ENCODE data around the gene KDM4B.

Gene KDM4B

DNA sequence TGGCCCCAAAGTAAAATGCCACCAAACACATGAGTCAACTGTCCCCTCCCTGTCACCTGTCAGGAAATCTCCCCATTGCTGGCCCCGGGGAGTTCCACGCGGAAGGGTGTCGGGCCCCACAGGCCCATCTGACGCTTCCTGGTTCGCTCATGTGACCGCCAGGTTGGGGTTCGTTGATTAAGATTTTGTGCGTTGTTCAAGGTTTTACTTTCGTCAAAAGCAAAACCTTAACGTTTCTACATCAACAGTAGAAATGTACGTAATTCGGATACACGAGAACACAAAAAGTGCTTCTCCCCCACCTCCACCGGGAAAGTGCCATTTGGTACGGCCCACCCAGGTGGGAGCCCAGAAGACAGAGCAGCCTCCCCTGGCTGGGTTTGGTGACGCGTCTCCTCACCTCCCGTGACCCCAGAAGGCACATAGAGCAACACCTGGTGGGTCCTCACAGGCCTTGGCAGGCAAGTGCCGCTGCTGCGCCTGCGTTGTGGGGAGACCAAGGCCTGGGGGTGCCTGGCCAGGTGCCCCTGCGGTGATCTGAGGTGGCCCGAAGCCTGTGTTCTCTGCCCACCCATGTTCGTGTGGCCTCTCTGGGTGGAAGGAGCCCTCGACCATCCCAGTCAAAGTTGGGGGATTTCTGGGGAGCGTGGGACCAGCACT, 161.6 kb downstream of the KDM4B start:
- DNase-seq (ENCODE audit: low read depth): no peak
- TF ChIP-seq, protein P1, sequence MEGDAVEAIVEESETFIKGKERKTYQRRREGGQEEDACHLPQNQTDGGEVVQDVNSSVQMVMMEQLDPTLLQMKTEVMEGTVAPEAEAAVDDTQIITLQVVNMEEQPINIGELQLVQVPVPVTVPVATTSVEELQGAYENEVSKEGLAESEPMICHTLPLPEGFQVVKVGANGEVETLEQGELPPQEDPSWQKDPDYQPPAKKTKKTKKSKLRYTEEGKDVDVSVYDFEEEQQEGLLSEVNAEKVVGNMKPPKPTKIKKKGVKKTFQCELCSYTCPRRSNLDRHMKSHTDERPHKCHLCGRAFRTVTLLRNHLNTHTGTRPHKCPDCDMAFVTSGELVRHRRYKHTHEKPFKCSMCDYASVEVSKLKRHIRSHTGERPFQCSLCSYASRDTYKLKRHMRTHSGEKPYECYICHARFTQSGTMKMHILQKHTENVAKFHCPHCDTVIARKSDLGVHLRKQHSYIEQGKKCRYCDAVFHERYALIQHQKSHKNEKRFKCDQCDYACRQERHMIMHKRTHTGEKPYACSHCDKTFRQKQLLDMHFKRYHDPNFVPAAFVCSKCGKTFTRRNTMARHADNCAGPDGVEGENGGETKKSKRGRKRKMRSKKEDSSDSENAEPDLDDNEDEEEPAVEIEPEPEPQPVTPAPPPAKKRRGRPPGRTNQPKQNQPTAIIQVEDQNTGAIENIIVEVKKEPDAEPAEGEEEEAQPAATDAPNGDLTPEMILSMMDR (conservative IDR thresholded peaks at IDR 0.05; ENCODE audit: low read depth, low read length): no peak
- no peak overlapping the region for H3K4me3 ChIP-seq (ENCODE audit: low read length)

DNA sequence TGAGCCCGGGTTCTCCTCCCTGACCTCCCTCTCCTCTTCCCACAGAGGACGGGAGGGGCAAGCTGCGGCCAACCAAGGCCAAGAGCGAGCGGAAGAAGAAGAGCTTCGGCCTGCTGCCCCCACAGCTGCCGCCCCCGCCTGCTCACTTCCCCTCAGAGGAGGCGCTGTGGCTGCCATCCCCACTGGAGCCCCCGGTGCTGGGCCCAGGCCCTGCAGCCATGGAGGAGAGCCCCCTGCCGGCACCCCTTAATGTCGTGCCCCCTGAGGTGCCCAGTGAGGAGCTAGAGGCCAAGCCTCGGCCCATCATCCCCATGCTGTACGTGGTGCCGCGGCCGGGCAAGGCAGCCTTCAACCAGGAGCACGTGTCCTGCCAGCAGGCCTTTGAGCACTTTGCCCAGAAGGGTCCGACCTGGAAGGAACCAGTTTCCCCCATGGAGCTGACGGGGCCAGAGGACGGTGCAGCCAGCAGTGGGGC, 162.2 kb downstream of the KDM4B start:
- DNase-seq (ENCODE audit: low read depth): no peak
- TF ChIP-seq, protein P1 (conservative IDR thresholded peaks at IDR 0.05; ENCODE audit: low read depth, low read length): no peak
- no peak overlapping the region for H3K4me3 ChIP-seq (ENCODE audit: low read length)

DNA sequence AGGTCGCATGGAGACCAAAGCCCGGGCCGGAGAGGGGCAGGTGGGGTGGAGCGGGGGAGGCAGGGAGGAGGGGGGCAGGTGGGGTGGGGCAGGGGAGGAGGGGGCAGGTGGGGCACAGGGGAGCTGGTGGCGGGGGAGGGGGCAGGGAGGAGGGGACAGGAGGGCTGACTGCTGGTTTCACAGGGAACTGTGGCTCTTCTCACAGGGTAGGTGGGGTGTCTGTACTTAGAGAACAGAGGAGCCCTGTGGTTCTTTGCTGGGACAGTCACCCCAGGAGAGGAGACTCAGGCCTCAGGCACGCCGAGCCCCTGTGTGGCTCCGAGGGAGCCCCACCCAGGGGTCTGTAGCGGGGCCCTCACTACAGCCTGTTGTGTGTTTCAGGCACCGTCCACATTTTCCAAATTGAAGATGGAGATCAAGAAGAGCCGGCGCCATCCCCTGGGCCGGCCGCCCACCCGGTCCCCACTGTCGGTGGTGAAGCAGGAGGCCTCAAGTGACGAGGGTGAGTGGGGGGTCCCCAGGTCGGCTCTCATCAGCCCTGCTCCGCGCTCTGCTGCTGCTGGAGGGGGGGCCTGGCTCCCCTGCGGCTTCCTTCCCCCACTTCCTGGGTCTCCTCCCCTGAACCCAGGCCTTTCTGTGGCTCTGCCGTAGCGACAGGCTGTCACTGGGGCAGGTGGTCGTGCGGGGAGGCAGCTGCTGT, 162.7 kb downstream of the KDM4B start:
- TF ChIP-seq, protein P1 (conservative IDR thresholded peaks at IDR 0.05; ENCODE audit: low read depth, low read length): no peak
- H3K4me3 ChIP-seq (ENCODE audit: low read length): no peak overlapping the region
- DNase-seq (ENCODE audit: low read depth): no peak

DNA sequence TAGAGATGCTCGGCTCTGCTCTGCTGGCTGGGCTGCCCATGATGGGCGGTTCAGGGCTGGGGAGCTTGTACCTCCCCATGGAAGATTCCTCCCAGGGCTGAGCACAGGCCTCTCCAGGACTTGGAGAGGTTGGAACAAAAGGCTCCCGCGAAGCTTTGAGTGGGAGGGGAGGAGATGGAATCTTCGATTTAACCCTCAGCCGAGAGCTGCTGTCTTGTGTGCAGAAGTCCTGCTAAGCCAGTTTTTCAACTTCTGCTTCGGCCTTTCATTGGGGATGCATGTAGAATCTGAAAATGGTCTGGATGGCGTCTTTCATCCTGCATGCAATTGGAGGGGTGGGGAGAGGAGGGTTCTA, 163.3 kb downstream of the KDM4B start:
- no peak overlapping the region for H3K4me3 ChIP-seq (ENCODE audit: low read length)
- TF ChIP-seq, protein P1 (conservative IDR thresholded peaks at IDR 0.05; ENCODE audit: low read depth, low read length): no peak

DNA sequence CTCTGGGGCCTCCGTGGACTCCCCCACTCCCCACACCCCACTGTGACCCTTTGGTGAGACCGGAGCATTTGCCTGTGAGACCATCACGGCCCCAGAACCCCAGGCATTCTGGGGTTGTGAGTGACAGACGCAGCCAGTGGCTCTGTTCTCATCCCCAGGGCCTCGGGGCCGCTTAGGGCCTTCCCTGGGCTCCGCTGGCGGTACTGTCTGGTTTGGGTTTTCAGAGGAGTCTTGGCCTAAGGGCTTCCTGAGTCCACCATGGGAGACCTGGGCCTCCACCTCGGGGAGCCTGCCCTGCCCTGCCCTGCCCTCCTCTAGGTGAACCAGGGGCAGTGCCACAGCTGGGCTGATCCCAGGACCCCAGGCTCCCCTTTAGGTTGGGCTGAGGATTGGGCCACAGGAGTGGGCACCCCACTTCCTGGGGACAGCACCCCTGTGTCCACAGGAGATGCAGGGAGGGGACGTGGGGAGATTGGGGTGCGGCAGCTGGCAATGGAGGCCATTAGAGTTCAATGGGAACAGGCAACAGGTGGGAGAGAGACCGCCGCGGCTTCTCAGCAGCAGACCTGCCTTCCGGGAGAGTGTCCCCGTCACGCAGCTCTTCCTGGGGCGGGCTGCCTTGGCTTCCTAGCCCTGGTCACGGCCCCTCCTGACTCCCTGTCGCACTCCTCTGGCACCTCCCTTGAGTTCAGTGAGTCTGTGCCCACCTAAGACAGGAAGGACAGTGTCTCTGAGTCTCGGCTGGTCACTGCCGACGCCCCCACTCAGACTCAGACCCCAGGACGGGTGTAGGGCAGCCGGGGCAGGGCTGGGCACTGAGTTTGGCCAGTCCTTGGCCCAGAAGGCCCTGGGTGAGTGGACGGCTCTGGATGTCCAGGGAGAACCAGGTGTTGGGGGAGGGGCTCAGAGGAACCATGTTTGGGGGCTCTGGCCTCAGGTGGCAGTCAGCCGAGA, 164.1 kb downstream of the KDM4B start:
- DNase-seq (ENCODE audit: low read depth): no peak
- H3K4me3 ChIP-seq (ENCODE audit: low read length): no peak overlapping the region
- TF ChIP-seq, protein P1 (conservative IDR thresholded peaks at IDR 0.05; ENCODE audit: low read depth, low read length): no peak

More for the DNA sequence above, 163.3 kb downstream of the KDM4B start:
- DNase-seq (ENCODE audit: low read depth): no peak

DNA sequence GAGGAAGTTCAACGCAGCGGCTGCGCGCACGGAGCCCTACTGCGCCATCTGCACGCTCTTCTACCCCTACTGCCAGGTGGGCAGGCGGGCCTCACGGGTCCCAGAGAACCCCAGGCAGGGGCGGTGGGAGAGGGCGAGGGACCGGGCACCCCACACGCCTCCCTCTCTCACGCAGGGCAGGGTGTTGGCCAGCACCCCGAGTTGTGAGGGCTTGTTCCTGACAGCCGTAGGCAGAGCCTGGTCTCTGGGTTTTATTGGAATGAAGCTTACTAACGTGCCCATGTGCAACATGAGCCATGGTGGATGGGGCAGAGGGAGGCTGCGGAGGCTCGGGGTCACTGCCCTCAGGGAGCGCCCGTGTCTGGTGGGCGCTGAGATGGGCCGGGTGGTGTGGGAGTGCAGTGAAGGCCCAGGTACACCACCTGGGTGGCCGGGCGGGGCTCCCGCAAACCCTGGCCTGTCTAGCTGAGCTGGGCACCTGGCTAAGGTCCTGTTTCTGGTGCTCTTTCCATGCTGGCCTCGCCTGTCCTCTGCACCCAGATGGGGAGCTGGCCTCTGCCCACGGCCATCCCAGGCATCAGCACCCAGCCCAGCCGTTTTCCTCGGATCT, 165.2 kb downstream of the KDM4B start:
- TF ChIP-seq, protein P1 (conservative IDR thresholded peaks at IDR 0.05; ENCODE audit: low read depth, low read length): no peak
- DNase-seq (ENCODE audit: low read depth): no peak
- H3K4me3 ChIP-seq (ENCODE audit: low read length): no peak overlapping the region

Data from retinal pigment epithelial cell (primary cell).